SK-N-SH treated with all-trans-retinoic acid at 6 μM for 48 hours (cell line): ENCODE measurements around the gene PPP4R1.

Experiments
- ATAC-seq: fragments of 200-7000 bp; cut with Tn5 transposase; 3 replicates; pipeline ENCODE4 v1.9.1; 2020; ENCODE audit warnings: mild to moderate bottlenecking, moderate library complexity
- ARNTL ChIP-seq: fragments of 450-650 bp; formaldehyde crosslinking; IDR thresholded peaks from 2 replicates; pipeline ENCODE4 v1.5.0; 2020; ENCODE audit warnings: low read depth, mild to moderate bottlenecking, moderate library complexity, borderline replicate concordance
- BACH2 ChIP-seq: fragments of 250-450 bp; sonication (Bioruptor Pico); IDR thresholded peaks from 2 replicates; pipeline ENCODE4 v1.9.0; 2021; ENCODE audit warnings: mild to moderate bottlenecking, borderline replicate concordance
- CSDC2 ChIP-seq: fragments of 250-450 bp; sonication (Bioruptor Pico); IDR thresholded peaks from 2 replicates; pipeline ENCODE4 v1.5.0; 2020; ENCODE audit warnings: mild to moderate bottlenecking, moderate library complexity
- CSRNP3 ChIP-seq: fragments of 250-450 bp; sonication (Bioruptor Pico); IDR thresholded peaks from 2 replicates; pipeline ENCODE4 v1.5.1; 2021; ENCODE audit warnings: mild to moderate bottlenecking, moderate library complexity
- ESRRG ChIP-seq: fragments of 250-450 bp; sonication (Bioruptor Pico); IDR thresholded peaks from 2 replicates; pipeline ENCODE4 v1.6.1; 2021; ENCODE audit warnings: mild to moderate bottlenecking
- ISL1 ChIP-seq: fragments of 250-450 bp; sonication (Bioruptor Pico); IDR thresholded peaks from 2 replicates; pipeline ENCODE4 v2.1.2; 2022; ENCODE audit warnings: mild to moderate bottlenecking, moderate library complexity
- OSR1 ChIP-seq: fragments of 250-450 bp; sonication (Bioruptor Pico); IDR thresholded peaks from 2 replicates; pipeline ENCODE4 v1.8.0; 2022; ENCODE audit warnings: moderate library complexity, mild to moderate bottlenecking, inconsistent platforms
- PPARA ChIP-seq: fragments of 250-450 bp; sonication (Bioruptor Pico); IDR thresholded peaks from 2 replicates; pipeline ENCODE4 v1.5.0; 2020; ENCODE audit warnings: mild to moderate bottlenecking, borderline replicate concordance
- RARB ChIP-seq: fragments of 250-450 bp; sonication (Bioruptor Pico); IDR thresholded peaks from 2 replicates; pipeline ENCODE4 v1.8.0; 2021; ENCODE audit warnings: mild to moderate bottlenecking, moderate library complexity
- SNAI2 ChIP-seq: fragments of 250-450 bp; sonication (Bioruptor Pico); IDR thresholded peaks from 2 replicates; pipeline ENCODE4 v1.5.0; 2020; ENCODE audit warnings: mild to moderate bottlenecking, moderate library complexity
- TCF4 ChIP-seq: fragments of 250-450 bp; sonication (Bioruptor Pico); IDR thresholded peaks from 2 replicates; pipeline ENCODE4 v1.8.0; 2021; ENCODE audit warnings: mild to moderate bottlenecking, moderate library complexity, borderline replicate concordance
- TOX ChIP-seq: fragments of 250-450 bp; sonication (Bioruptor Pico); IDR thresholded peaks from 2 replicates; pipeline ENCODE4 v1.8.0; 2021; ENCODE audit warnings: mild to moderate bottlenecking, moderate library complexity, borderline replicate concordance
- ZC3H10 ChIP-seq: fragments of 250-450 bp; sonication (Bioruptor Pico); IDR thresholded peaks from 2 replicates; pipeline ENCODE4 v1.5.1; 2021; ENCODE audit warnings: mild to moderate bottlenecking, moderate library complexity
- ZFP3 ChIP-seq: fragments of 250-450 bp; sonication (Bioruptor Pico); IDR thresholded peaks from 2 replicates; pipeline ENCODE4 v1.5.0; 2020; ENCODE audit warnings: mild to moderate bottlenecking, moderate library complexity
- ZFP30 ChIP-seq: fragments of 450-650 bp; formaldehyde crosslinking; IDR thresholded peaks from 2 replicates; pipeline ENCODE4 v1.5.0; 2022; ENCODE audit warnings: mild to moderate bottlenecking, moderate library complexity
- ZNF565 ChIP-seq: fragments of 450-650 bp; formaldehyde crosslinking; conservative IDR thresholded peaks from 2 replicates; pipeline ENCODE4 v1.5.0; 2020; ENCODE audit warnings: low read depth, mild to moderate bottlenecking, moderate library complexity
- ZNF70 ChIP-seq: fragments of 450-650 bp; formaldehyde crosslinking; IDR thresholded peaks from 2 replicates; pipeline ENCODE4 v1.5.0; 2020; ENCODE audit warnings: mild to moderate bottlenecking, moderate library complexity
- TF ChIP-seq, protein P1 (sequence below): fragments of 250-450 bp; sonication (Bioruptor Pico); IDR thresholded peaks from 2 replicates; pipeline ENCODE4 v1.8.0; 2021; ENCODE audit warnings: low read depth, mild to moderate bottlenecking, moderate library complexity, borderline replicate concordance
- TF ChIP-seq, protein P2 (sequence below): fragments of 250-450 bp; sonication (Bioruptor Pico); IDR thresholded peaks from 2 replicates; pipeline ENCODE4 v1.8.0; 2020; ENCODE audit warnings: mild to moderate bottlenecking, moderate library complexity, borderline replicate concordance

PPP4R1 gene

GRCh38 chr18:9627642-9628041, 13.3 kb upstream of the PPP4R1 start:
- no peak for TF ChIP-seq SNAI2 (CRISPR knock-in tag)
- no peak for TF ChIP-seq PPARA (CRISPR knock-in tag)
- TF ChIP-seq, protein P1, sequence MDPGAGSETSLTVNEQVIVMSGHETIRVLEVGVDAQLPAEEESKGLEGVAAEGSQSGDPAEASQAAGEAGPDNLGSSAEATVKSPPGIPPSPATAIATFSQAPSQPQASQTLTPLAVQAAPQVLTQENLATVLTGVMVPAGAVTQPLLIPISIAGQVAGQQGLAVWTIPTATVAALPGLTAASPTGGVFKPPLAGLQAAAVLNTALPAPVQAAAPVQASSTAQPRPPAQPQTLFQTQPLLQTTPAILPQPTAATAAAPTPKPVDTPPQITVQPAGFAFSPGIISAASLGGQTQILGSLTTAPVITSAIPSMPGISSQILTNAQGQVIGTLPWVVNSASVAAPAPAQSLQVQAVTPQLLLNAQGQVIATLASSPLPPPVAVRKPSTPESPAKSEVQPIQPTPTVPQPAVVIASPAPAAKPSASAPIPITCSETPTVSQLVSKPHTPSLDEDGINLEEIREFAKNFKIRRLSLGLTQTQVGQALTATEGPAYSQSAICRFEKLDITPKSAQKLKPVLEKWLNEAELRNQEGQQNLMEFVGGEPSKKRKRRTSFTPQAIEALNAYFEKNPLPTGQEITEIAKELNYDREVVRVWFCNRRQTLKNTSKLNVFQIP (CRISPR knock-in tag): no peak
- TF ChIP-seq ZFP30 (CRISPR knock-in tag): no peak
- ATAC-seq: 0 out of 3 replicates have a peak, but pooled peaks have one; percentile 33

- no peak for TF ChIP-seq ZFP3 (CRISPR knock-in tag)
- TF ChIP-seq OSR1 (CRISPR knock-in tag): no peak
- no peak for TF ChIP-seq TCF4 (CRISPR knock-in tag)
- no peak for TF ChIP-seq TOX (CRISPR knock-in tag)
- no peak for TF ChIP-seq ISL1 (CRISPR knock-in tag)
- TF ChIP-seq PPARA (CRISPR knock-in tag): no peak
- TF ChIP-seq SNAI2 (CRISPR knock-in tag): no peak
- no peak for TF ChIP-seq ZFP30 (CRISPR knock-in tag)
- TF ChIP-seq RARB (CRISPR knock-in tag): no peak
- no peak for ATAC-seq
Observed at GRCh38 chr18:9619990-9620389, 5.6 kb upstream of the PPP4R1 start.

DNA sequence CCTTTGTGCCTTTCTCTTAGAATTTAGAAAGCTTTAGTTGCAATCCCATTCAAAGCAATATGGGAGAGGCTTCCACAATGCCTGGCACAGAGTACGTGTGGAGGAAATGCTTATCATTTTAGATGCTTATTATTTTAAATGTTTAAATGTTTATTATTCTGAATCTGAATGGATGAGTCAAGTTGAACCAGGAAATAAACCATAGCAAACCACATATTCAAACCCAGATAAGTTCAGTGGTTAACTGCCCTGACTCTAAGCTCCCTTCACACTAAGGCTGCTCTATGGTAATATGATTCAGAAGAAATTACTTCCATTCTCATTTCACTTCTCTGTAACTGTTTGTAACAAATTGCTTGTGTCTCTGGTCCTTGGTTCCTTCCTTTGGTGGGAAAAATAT, 5.2 kb upstream of the PPP4R1 start:
- TF ChIP-seq SNAI2 (CRISPR knock-in tag): no peak
- TF ChIP-seq CSRNP3 (CRISPR knock-in tag): no peak
- TF ChIP-seq, protein P2, sequence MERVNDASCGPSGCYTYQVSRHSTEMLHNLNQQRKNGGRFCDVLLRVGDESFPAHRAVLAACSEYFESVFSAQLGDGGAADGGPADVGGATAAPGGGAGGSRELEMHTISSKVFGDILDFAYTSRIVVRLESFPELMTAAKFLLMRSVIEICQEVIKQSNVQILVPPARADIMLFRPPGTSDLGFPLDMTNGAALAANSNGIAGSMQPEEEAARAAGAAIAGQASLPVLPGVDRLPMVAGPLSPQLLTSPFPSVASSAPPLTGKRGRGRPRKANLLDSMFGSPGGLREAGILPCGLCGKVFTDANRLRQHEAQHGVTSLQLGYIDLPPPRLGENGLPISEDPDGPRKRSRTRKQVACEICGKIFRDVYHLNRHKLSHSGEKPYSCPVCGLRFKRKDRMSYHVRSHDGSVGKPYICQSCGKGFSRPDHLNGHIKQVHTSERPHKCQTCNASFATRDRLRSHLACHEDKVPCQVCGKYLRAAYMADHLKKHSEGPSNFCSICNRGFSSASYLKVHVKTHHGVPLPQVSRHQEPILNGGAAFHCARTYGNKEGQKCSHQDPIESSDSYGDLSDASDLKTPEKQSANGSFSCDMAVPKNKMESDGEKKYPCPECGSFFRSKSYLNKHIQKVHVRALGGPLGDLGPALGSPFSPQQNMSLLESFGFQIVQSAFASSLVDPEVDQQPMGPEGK: no peak
- no peak for TF ChIP-seq ARNTL (CRISPR knock-in tag)
- TF ChIP-seq ZNF565 (CRISPR knock-in tag): no peak
- no peak for TF ChIP-seq BACH2 (CRISPR knock-in tag)
- no peak for TF ChIP-seq TCF4 (CRISPR knock-in tag)
- ATAC-seq: peak; percentile 50

DNA sequence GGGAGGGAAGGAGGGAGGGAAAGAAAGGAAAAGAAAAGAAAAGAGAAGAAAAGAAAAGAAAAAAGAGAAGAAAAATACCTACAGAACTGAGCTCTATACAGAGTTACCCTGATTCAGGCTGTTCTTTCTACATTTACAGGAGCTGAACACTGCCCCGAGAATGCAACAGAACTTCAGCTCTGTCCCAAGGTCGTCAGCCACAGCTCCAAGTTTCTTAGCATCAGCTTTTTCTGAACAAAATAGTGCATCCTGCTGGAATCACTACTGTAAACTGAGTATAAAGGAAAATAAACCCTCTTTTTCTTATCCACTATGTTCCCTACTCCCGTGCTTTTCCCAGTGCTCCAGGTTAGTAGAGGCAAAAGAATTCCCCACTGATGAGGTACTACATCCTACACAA, 4.7 kb upstream of the PPP4R1 start:
- peak; percentile 15 for ATAC-seq
- TF ChIP-seq ZNF70 (no peak), OSR1 (CRISPR knock-in tag) (no peak), ARNTL (CRISPR knock-in tag) (no peak), CSDC2 (CRISPR knock-in tag) (no peak)

GRCh38 chr18:9617006-9617542, 2.7 kb upstream of the PPP4R1 start:
- no peak for ATAC-seq
- TF ChIP-seq ISL1 (CRISPR knock-in tag) (no peak), TCF4 (CRISPR knock-in tag) (no peak), ZNF565 (CRISPR knock-in tag) (no peak), SNAI2 (CRISPR knock-in tag) (no peak), TOX (CRISPR knock-in tag) (no peak), CSDC2 (CRISPR knock-in tag) (no peak), ESRRG (CRISPR knock-in tag) (no peak), ZFP30 (CRISPR knock-in tag) (no peak), ZFP3 (CRISPR knock-in tag) (no peak), ZC3H10 (CRISPR knock-in tag) (no peak), OSR1 (CRISPR knock-in tag) (no peak), RARB (CRISPR knock-in tag) (no peak), ZNF70 (no peak)
- TF ChIP-seq, protein P2: no peak
